K562 (cell line): ENCODE data around the gene FGD6. TPM values are rescaled to one million over a fixed set of nuclear protein-coding genes. Genes with fewer than 3 reads are reported as not detected.

Experiments
- ASH1L ChIP-seq: fragments of 450-650 bp; IDR thresholded peaks from 2 replicates; pipeline ENCODE4 v1.6.1; 2018; ENCODE audit warnings: borderline replicate concordance, mild to moderate bottlenecking, low read depth; ENCODE audit not compliant: partially characterized antibody
- CBX8 ChIP-seq: fragments of 200-600 bp; sonication (generic); IDR thresholded peaks from 2 replicates; pipeline ENCODE4 v1.6.1; 2012; ENCODE audit warnings: borderline replicate concordance, mixed run types, low read depth, mild to moderate bottlenecking, moderate library complexity, mixed read lengths, low read length, control low read depth, inconsistent platforms; ENCODE audit not compliant: poor library complexity, severe bottlenecking; ENCODE audit errors: extremely low read depth
- DIDO1 ChIP-seq: fragments of 450-650 bp; IDR thresholded peaks from 2 replicates; pipeline ENCODE4 v1.6.1; 2016; ENCODE audit warnings: low read depth, missing biosample characterization, missing genetic modification characterization
- HCFC1 ChIP-seq: IDR thresholded peaks from 2 replicates; pipeline ENCODE4 v1.6.1; 2012; ENCODE audit warnings: low read depth, low read length, improper control_type of control experiment
- HNRNPK ChIP-seq: fragments of 200-400 bp; formaldehyde crosslinking; IDR thresholded peaks from one replicate; pipeline ENCODE4 v1.6.1; 2018; ENCODE audit warnings: mild to moderate bottlenecking, low read depth, low read length; ENCODE audit not compliant: poor library complexity, severe bottlenecking
- IRF2 ChIP-seq: sonication (generic); formaldehyde crosslinking; IDR thresholded peaks from 2 replicates; pipeline ENCODE4 v1.8.1; 2022; ENCODE audit warnings: mild to moderate bottlenecking, missing genetic modification reagents
- NFYB ChIP-seq: IDR thresholded peaks from 2 replicates; pipeline ENCODE4 v1.6.1; 2011; ENCODE audit warnings: mild to moderate bottlenecking, moderate library complexity; ENCODE audit not compliant: insufficient read length; ENCODE audit errors: extremely low read depth
- NR3C1 ChIP-seq: sonication (generic); formaldehyde crosslinking; IDR thresholded peaks from 2 replicates; pipeline ENCODE4 v1.8.1; 2022; ENCODE audit warnings: missing genetic modification reagents
- PBX2 ChIP-seq, 2 experiments: IDR thresholded peaks in 1 of 2; conservative IDR thresholded peaks in 1 of 2; 2 replicates each; pipeline ENCODE4 v1.6.1; 2016; ENCODE audit warnings: low read depth in 2 of 2, mild to moderate bottlenecking in 1 of 2, missing compliant biosample characterization in 1 of 2, missing genetic modification characterization in 1 of 2, moderate library complexity in 1 of 2
- PHF20 ChIP-seq: fragments of 450-650 bp; IDR thresholded peaks from 2 replicates; pipeline ENCODE4 v1.6.1; 2018; ENCODE audit not compliant: partially characterized antibody
- PKNOX1 ChIP-seq: fragments of 450-650 bp; IDR thresholded peaks from 2 replicates; pipeline ENCODE4 v1.6.1; 2016
- PML ChIP-seq: IDR thresholded peaks from 2 replicates; pipeline ENCODE4 v1.6.1; 2012; ENCODE audit warnings: low read length, inconsistent platforms
- POLR2AphosphoS2 ChIP-seq: IDR thresholded peaks from 2 replicates; pipeline ENCODE4 v1.6.1; 2012; ENCODE audit warnings: low read length, improper control_type of control experiment
- PTTG1 ChIP-seq: fragments of 450-650 bp; IDR thresholded peaks from 2 replicates; pipeline ENCODE4 v1.6.1; 2016; ENCODE audit warnings: low read depth, mild to moderate bottlenecking, missing genetic modification characterization, missing compliant biosample characterization
- RFX5 ChIP-seq: IDR thresholded peaks from 2 replicates; pipeline ENCODE4 v1.6.1; 2011; ENCODE audit warnings: low read depth, mild to moderate bottlenecking, improper control_type of control experiment, low read length
- SMAD3 ChIP-seq: fragments of 450-650 bp; formaldehyde crosslinking; conservative IDR thresholded peaks from 2 replicates; pipeline ENCODE4 v1.4.0; 2020; ENCODE audit warnings: mild to moderate bottlenecking
- SREBF2 ChIP-seq: sonication (generic); formaldehyde crosslinking; IDR thresholded peaks from 2 replicates; pipeline ENCODE4 v1.4.0; 2020; ENCODE audit warnings: mild to moderate bottlenecking, missing genetic modification reagents
- ZBTB34 ChIP-seq: fragments of 250-450 bp; sonication (Bioruptor Pico); IDR thresholded peaks from 2 replicates; pipeline ENCODE4 v1.8.0; 2021; ENCODE audit warnings: mild to moderate bottlenecking, moderate library complexity
- ZKSCAN1 ChIP-seq: fragments of 150-350 bp; IDR thresholded peaks from 2 replicates; pipeline ENCODE4 v1.6.1; 2016; ENCODE audit warnings: low read depth, low read length
- ZNF24 ChIP-seq: fragments of 450-650 bp; IDR thresholded peaks from 2 replicates; pipeline ENCODE4 v1.6.1; 2016
- ZNF395 ChIP-seq: fragments of 200-800 bp; sonication (Bioruptor generic); IDR thresholded peaks from 2 replicates; pipeline ENCODE4 v1.6.1; 2017; ENCODE audit warnings: missing genetic modification characterization, missing compliant biosample characterization
- polyA plus RNA-seq, 8 experiments: library from polyadenylated mRNA; depleted of rRNA in 4 of 8; stranded (reverse) in 5 of 8; unstranded in 3 of 8; fragments of >200 nt; fragmentation: Nextera tagmentation in 2 of 8; fragmentation: Illumina TruSeq in 1 of 8; extraction: Ambion mirVana in 2 of 8; extraction: Trizol in 1 of 8; gene quantifications; 2 replicates each; pipeline versions ENCODE4 v1.2.1 to v1.2.3, GENCODE V29; 2011 to 2014; ENCODE audit warnings: inconsistent platforms in 1 of 8, missing spikeins in 1 of 8
- total RNA-seq, 7 experiments: library from RNA; depleted of rRNA in 6 of 7; stranded (reverse); fragments of >200 nt in 6 of 7; fragmentation: Illumina TruSeq in 2 of 7; extraction: Trizol in 2 of 7; gene quantifications; 2 replicates each; pipeline versions ENCODE4 v1.2.1 to v1.2.3, GENCODE V29; 2011 to 2021; ENCODE audit warnings: low replicate concordance in 1 of 7

Gene FGD6
- total and polyA plus RNA-seq, 9 of the 15 experiments (the other 6 are each of a cell fraction or from before 2014, with no cell fraction given), result 1.5 to 11.1 (median 5.8) TPM

GRCh38 chr12:95217377-95218149 is at the start of gene FGD6, which contains the start of gene VEZT (continued):
- TF ChIP-seq PKNOX1 (peak; percentile 93), ZNF24 (0 out of 2 replicates have a peak, but pooled peaks have one; percentile 5), HCFC1 (peak; percentile 98), SREBF2 (CRISPR knock-in tag) (no peak), PML (peak; percentile 21; the same call in 1 of the 2 replicates), ASH1L (peak; percentile 85), PTTG1 (no peak), IRF2 (CRISPR knock-in tag) (no peak), HNRNPK (no peak), NR3C1 (no peak), ZBTB34 (no peak), ZKSCAN1 (peak; percentile 60), PHF20 (peak; percentile 59), SMAD3 (CRISPR knock-in tag) (0 out of 2 replicates have a peak, but pooled peaks have one; percentile 34), NFYB (peak; percentile 33), RFX5 (0 out of 2 replicates have a peak, but pooled peaks have one; percentile 25), POLR2AphosphoS2 (no peak), PBX2 (CRISPR knock-in tag; IDR thresholded peaks at IDR 0.05; ENCODE audit: low read depth) (no peak), PBX2 (tag; conservative IDR thresholded peaks at IDR 0.05; ENCODE audit: low read depth) (peak; percentile 75), CBX8 (no peak), DIDO1 (tag) (peak; percentile 62; the same call in 1 of the 2 replicates), ZNF395 (peak; percentile 50; the same call in 1 of the 2 replicates)
